ENCODE measurements around the gene ERCC6. TPM values are rescaled to one million over a fixed set of nuclear protein-coding genes. Genes with fewer than 3 reads are reported as not detected.

The ERCC6 gene
- polyA plus RNA-seq, 1 of the 3 experiments (the other 2 are of a cell fraction), result 4.5 TPM

- DNase-seq, result peak; percentile 38
- H3K9ac ChIP-seq, result no peak overlapping the region
- no peaks in the 10 kb centered on the region for H3K9me3 ChIP-seq
- H4K20me1 ChIP-seq (ENCODE audit: insufficient read depth), result no peaks in the 10 kb centered on the region; the same call in 1 of the 2 replicates
- H3K27ac ChIP-seq (ENCODE audit: low read depth in 2 of 2, low read length in 1 of 2), result no peak overlapping the region
- 54% methylated on average over 4 of the region's 4 CpGs for WGBS (ENCODE audit: low lambda C conversion rate)
- peaks cover 7% of the 10 kb centered on the region for H3F3A ChIP-seq (replicated peaks; ENCODE audit: insufficient read depth)
- no peaks in the 10 kb centered on the region for H3K27me3 ChIP-seq (ENCODE audit: insufficient read depth)
- H2AFZ ChIP-seq (ENCODE audit: low read depth), result no peak overlapping the region
- peak; percentile 74 for TF ChIP-seq SMC3 (IDR thresholded peaks at IDR 0.05; ENCODE audit: low read depth, low read length)
- no peak for TF ChIP-seq FOSL2 (IDR thresholded peaks at IDR 0.05; ENCODE audit: borderline replicate concordance, low read depth)
- no peak for TF ChIP-seq ELF1 (IDR thresholded peaks at IDR 0.05)
- TF ChIP-seq MEF2A (IDR thresholded peaks at IDR 0.05; ENCODE audit: borderline replicate concordance, low read depth), result no peak
- TF ChIP-seq PBX3 (IDR thresholded peaks at IDR 0.05), result no peak
- no peak for TF ChIP-seq NFIC (IDR thresholded peaks at IDR 0.05; ENCODE audit: borderline replicate concordance)
- no peak for TF ChIP-seq GABPA (IDR thresholded peaks at IDR 0.05; ENCODE audit: low read depth)
- peak; percentile 79 for TF ChIP-seq CTCF (IDR thresholded peaks at IDR 0.05)
- no peak for TF ChIP-seq IRF3 (IDR thresholded peaks at IDR 0.05; ENCODE audit: low read depth, low read length)
- peak; percentile 91 for TF ChIP-seq RAD21 (IDR thresholded peaks at IDR 0.05; ENCODE audit: low read length)
- no peak for TF ChIP-seq RCOR1 (IDR thresholded peaks at IDR 0.05; ENCODE audit: low read length)
- H3K4me3 ChIP-seq (ENCODE audit: low read depth in 2 of 2, low read length in 1 of 2), result no peak overlapping the region
- peaks cover 10 to 32% of the 10 kb centered on the region in 2 experiments for H3K36me3 ChIP-seq (replicated peaks in 1 of 2; ENCODE audit: control insufficient read depth in 1 of 2, insufficient read depth in 2 of 2, low read length in 1 of 2)
- H3K79me2 ChIP-seq (ENCODE audit: insufficient read depth), result no peaks in the 10 kb centered on the region
- no peak overlapping the region for H3K4me2 ChIP-seq
- H3K9me2 ChIP-seq, result no peaks in the 10 kb centered on the region
- POLR2A ChIA-PET, result interaction anchor here (1.2 kb wide), 1 partner anchor 854 kb away, joined by 3 read pairs; no protein-coding TSS in a partner anchor
- H3K4me1 ChIP-seq (ENCODE audit: control insufficient read depth in 1 of 2, insufficient read depth in 2 of 2, low read depth in 1 of 2, low read length in 1 of 2), result no peaks in the 10 kb centered on the region; a peak in 1 of 4 replicates
- CTCF ChIA-PET, result interaction anchor here (0.6 to 15.9 kb wide), 55 partner anchors 11 to 966 kb away, joined by 3 to 425 read pairs (median 4); partner anchors contain the start of genes DRGX, ERCC6 and VSTM4
Measured at GRCh38 chr10:49512121-49512809, 26.7 kb downstream of the ERCC6 start.

GRCh38 chr10:49509771-49510303, 29.1 kb downstream of the ERCC6 start:
- Histone ChIP-seq H3K36me3 (replicated peaks in 1 of 2; ENCODE audit: control insufficient read depth in 1 of 2, insufficient read depth in 2 of 2, low read length in 1 of 2) (peaks cover 8 to 15% of the 10 kb centered on the region in 2 experiments), H3K4me3 (ENCODE audit: low read depth in 2 of 2, low read length in 1 of 2) (no peak overlapping the region), H3K27ac (ENCODE audit: low read depth in 2 of 2, low read length in 1 of 2) (no peak overlapping the region), H3K4me1 (ENCODE audit: control insufficient read depth in 1 of 2, insufficient read depth in 2 of 2, low read depth in 1 of 2, low read length in 1 of 2) (peaks cover 0 to 4% of the 10 kb centered on the region in 2 experiments; a peak in 2 of 4 replicates), H3K79me2 (ENCODE audit: insufficient read depth) (no peaks in the 10 kb centered on the region), H3K27me3 (ENCODE audit: insufficient read depth) (no peaks in the 10 kb centered on the region), H3K4me2 (no peak overlapping the region), H3K9me2 (no peaks in the 10 kb centered on the region), H4K20me1 (ENCODE audit: insufficient read depth) (no peaks in the 10 kb centered on the region; the same call in 1 of the 2 replicates), H3K9me3 (no peaks in the 10 kb centered on the region), H3K9ac (no peak overlapping the region), H3F3A (replicated peaks; ENCODE audit: insufficient read depth) (no peaks in the 10 kb centered on the region), H2AFZ (ENCODE audit: low read depth) (no peak overlapping the region)
- 85% methylated on average over 4 of the region's 4 CpGs for WGBS (ENCODE audit: low lambda C conversion rate)
- POLR2A ChIA-PET, result no interaction called here
- DNase-seq, result no peak
- CTCF ChIA-PET, result interaction anchor here (0.8 to 15.9 kb wide), 5 partner anchors 9 to 853 kb away, joined by 3 to 425 read pairs (median 12); no protein-coding TSS in a partner anchor
- no peak for TF ChIP-seq RCOR1 (IDR thresholded peaks at IDR 0.05; ENCODE audit: low read length)
- TF ChIP-seq PBX3 (IDR thresholded peaks at IDR 0.05), result no peak
- TF ChIP-seq SIN3A (IDR thresholded peaks at IDR 0.05; ENCODE audit: borderline replicate concordance, low read depth, low read length), result no peak
- no peak for TF ChIP-seq REST (IDR thresholded peaks at IDR 0.05; ENCODE audit: low read depth, low read length)
- TF ChIP-seq USF2 (IDR thresholded peaks at IDR 0.05; ENCODE audit: borderline replicate concordance, low read depth, low read length), result no peak
- no peak for TF ChIP-seq FOXJ3 (CRISPR knock-in tag; IDR thresholded peaks at IDR 0.05)
- TF ChIP-seq ELF1 (IDR thresholded peaks at IDR 0.05), result no peak

Data from SK-N-SH (cell line).